NOMO-1 treated with dmso at 0.1 percent for 144 hours (cell line): Measurements from ENCODE around the gene GTF2I.
"Not testable (repeated sequence)": the region's sequence is repeated elsewhere in the genome, so short reads cannot be mapped to it uniquely, and the experiment has no call there.

Experiments used
- DNase-seq: peaks from one replicate; lab custom pipeline; 2025; ENCODE audit not compliant: unreplicated experiment; lab: John Stamatoyannopoulos, UW

The GTF2I gene

DNA sequence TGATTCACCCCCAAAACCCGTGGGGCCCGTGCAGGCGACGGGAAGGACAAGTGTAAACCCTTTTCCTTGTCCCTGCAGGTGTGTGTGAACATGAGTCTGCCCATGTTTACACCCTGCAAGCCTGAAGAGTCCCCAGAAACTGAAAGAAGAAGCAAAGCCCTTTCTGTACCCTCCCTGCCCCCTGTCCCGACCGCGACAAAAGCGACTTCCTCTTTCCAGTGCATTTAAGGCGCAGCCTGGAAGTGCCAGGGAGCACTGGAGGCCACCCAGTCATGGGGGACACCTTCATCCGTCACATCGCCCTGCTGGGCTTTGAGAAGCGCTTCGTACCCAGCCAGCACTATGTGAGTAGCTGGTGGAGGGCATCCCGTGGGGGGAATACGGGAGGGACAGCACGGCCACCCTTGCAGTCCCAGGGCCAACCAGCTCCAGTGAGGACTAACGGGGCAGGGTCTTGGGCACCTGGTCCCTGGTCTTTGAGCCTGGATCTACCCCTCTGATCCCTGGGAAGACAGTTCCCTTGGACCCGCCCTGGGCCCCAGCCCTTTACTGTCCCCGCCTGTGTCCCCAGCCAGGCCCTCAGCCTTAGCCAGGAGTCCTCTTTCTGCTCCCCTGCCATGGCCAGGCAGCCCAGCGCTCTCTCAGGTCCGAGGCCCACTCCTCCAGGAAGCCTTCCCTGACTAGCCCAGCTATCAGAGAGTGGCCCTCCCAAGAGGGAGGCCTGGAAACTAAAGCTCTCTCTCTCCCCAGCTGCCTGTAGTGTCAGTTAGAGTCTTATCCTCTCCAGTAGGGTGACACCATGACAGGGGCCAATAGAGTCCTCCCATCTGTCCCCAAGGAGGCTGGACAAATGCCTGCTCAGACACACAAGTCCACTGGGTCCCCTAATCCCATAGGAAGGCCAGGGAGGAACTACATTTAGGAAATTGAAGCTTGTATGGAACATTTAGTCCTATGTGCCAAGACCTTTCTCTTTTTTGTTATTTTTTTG is 116.5 kb downstream of the GTF2I start, which contains the start of gene NCF1:
Gene NCF1, plus strand, starts transcription at position 252 of the 991 bp plus-strand sequence. Its CDS starts 21 bp downstream, at position 273.
- not testable (repeated sequence) for DNase-seq

DNA sequence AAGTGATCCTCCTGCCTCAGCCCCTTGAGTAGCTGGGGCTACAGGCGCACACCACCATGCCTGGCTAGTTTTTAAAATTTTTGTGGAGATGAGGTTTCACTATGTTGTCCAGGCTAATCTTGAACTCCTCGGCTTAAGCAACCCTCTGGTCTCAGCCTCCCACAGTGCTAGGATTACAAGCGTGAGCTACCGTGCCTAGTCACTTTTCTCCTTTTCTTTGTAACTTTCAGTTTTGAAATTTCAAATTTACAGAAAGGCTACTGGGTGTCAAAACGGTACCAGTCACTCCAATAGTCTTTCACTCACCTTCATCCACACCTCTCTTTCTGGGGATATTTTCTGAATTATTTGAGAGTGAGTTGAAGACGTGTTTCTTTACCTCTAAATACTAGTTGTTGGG is 117.6 kb downstream of the GTF2I start:
- DNase-seq = not testable (repeated sequence)

DNA sequence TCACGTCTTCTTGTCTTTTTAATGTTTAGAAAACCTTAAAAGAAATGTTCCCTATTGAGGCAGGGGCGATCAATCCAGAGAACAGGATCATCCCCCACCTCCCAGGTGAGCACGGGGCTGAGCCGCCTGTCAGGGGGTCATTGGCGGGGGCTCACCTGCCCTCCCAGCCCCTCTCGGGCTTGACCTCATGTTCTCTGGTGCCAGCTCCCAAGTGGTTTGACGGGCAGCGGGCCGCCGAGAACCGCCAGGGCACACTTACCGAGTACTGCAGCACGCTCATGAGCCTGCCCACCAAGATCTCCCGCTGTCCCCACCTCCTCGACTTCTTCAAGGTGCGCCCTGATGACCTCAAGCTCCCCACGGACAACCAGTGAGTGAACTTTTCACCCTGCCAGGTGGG is 121.5 kb downstream of the GTF2I start:
- not testable (repeated sequence) for DNase-seq

DNA sequence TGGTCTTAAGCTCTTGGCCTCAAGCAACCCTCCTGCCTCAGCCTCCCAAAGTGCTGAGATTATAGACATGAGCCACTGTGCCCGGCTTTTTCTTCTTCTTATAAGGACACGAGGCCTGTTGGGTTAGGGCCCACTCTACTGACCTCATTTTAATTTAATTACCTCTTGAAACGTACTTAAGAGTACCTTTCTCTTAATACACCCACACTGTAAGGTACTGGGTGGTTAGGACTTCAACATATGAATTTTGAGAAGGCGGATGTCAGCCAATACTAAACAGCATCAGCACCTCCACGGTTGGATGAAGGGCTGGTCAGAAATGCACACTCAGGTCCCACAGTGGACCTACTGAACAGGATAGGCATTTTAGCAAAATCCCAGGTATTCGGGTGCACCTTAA is 124.2 kb downstream of the GTF2I start:
- DNase-seq = not testable (repeated sequence)

DNA sequence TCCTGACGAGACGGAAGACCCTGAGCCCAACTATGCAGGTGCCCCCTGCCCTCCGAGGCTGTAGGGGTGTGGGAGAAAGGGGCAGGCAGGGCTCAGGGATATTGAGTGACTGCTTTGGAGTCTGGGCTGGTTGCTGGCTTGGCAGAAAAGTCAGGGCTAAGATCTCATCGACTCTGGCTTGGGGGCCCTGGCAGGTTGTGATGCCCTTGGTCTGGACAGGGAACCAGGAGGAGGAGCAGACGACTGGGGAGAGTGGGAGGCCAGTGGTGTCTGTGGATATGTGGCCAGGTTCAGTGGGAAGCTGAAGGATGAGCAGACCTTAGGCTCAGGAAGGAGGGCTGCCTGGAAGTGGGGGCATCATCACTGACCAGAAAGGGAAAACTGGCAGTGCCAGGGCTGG is 126.1 kb downstream of the GTF2I start:
- not testable (repeated sequence) for DNase-seq

DNA sequence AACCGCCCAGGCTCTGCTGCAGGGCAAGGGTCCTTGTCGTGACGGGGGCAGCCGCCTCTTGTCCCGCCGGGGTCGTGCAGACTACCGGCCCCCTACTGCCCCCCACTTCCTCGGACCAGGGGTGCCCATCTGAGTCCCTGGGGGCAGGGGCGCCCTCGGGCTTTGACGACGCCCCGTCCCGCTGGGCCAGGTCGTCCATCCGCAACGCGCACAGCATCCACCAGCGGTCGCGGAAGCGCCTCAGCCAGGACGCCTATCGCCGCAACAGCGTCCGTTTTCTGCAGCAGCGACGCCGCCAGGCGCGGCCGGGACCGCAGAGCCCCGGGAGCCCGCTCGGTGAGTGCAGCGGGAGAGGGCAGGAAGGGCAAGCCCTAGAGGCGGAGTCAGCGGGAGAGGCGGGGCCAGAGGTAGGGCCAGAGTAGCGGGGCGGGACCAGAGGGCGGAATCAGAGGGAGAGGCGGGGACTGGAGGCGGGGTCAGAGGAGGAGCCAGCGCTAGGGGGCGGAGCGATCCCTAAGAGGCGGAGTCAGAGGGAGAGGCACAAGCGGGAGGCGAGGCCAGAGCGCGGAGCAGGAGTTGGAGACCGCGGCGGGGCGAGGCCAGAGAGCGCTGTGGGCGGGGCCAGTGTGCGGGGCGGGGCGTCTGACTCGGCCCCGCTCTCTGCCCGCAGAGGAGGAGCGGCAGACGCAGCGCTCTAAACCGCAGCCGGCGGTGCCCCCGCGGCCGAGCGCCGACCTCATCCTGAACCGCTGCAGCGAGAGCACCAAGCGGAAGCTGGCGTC is 131.0 kb downstream of the GTF2I start:
- DNase-seq = peak; percentile 96

DNA sequence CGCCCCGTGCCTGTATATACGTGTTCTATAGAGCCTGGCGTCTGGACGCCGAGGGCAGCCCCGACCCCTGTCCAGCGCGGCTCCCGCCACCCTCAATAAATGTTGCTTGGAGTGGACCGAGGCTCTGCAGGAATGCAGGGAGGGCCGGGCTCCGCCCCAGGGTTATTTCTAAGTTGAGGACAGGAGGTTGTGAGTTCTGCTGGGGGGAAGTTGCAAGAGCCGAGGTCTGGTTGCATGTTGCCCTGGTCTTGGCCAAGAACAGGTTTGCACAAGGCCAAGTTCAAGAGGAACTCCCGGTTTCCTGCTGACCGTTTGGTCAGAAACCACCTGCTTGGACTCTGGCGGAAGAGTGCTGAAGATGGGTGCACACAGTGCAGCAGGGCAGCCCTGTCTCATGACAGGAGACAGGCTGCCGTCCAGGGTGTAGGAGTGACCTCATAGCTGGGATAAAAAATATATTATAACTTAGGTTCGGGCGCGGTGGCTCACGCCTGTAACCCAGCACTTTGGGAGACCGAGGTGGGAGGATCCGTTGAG is 131.8 kb downstream of the GTF2I start:
- DNase-seq = not testable (repeated sequence)

DNA sequence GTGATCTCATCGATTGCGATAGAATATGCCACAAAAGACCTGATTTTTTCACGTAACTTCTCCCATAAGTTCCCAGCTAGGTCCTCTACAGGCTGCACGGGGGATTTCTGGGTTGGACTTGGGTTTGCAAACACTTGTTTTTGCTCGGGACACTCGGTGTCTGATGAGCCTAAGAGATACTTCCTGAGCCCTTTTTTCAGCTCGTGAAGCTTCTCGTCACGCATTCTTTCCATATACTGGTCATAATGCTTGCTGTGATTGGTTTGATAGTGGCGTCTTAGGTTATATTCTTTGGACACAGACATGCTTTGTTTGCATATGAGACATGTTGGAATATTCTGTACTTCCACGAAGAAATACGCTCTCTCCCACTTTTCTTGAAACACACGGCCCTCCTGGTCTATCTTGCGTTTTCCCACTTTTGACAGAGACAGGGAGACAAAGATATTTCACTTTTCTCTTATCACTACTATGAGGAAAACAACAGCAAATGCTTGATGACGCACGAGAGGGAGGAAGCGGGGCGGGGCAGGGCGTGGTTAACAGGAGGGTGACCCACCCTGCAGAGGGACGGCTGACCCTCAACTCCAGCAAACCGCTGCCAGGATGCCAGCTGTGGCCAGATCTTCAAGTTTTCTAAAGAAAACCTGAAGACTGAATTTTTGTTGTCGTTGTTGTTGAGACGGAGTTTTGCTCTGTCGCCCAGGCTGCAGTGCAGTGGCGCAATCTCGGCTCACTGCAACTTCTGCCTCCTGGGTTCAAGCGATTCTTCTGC is 140.5 kb downstream of the GTF2I start:
- not testable (repeated sequence) for DNase-seq

DNA sequence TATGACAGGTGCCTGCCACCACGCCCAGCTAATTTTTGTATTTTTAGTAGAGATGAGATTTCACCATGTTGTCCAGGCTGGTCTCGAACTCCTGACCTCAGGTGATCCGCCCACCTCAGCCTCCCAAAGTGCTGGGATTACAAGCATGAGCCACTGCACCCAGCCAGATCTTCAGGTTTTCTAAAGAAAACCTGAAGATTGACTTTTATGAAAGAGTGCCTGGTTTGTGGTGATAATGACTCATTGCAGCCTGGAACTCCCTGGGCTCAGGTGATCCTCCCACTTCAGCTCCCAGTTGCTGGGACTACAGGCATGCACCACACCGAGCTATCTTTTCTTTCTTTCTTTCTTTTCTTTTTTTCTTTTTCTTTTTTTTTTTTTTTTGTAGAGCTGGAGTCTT is 141.1 kb downstream of the GTF2I start:
- DNase-seq = not testable (repeated sequence)
